AG09319 (cell line): ENCODE measurements around the gene CACNA2D4.

Experiments used
- DNase-seq: peaks from one replicate; pipeline ENCODE4 v3.0.0-alpha.2; 2010; ENCODE audit warnings: low read depth; ENCODE audit errors: extremely low read depth
- CTCF ChIP-seq: IDR thresholded peaks from 2 replicates; pipeline ENCODE4 v1.5.1; 2011; ENCODE audit warnings: low read depth, mild to moderate bottlenecking, inconsistent platforms, low read length, moderate library complexity

Gene CACNA2D4

GRCh38 chr12:1750300-1750699, 168.2 kb downstream of the CACNA2D4 start:
- no peak for DNase-seq
- no peak for TF ChIP-seq CTCF

- TF ChIP-seq CTCF: no peak
- no peak for DNase-seq
Observed at GRCh38 chr12:1749019-1749418, 169.4 kb downstream of the CACNA2D4 start.

- DNase-seq: no peak
- TF ChIP-seq CTCF: no peak
Observed at GRCh38 chr12:1747609-1748008, 170.8 kb downstream of the CACNA2D4 start.

GRCh38 chr12:1744932-1745331, 173.5 kb downstream of the CACNA2D4 start:
- no peak for DNase-seq
- no peak for TF ChIP-seq CTCF
